Measurements from ENCODE around the gene XPO4.

XPO4 gene

GRCh38 chr13:20924758-20925394 is 22.3 kb upstream of the XPO4 start:
- TF ChIP-seq CTCF (IDR thresholded peaks at IDR 0.05), result peak; percentile 77

GRCh38 chr13:20923272-20923671 is 20.7 kb upstream of the XPO4 start:
- TF ChIP-seq CTCF (IDR thresholded peaks at IDR 0.05), result no peak

- TF ChIP-seq CTCF (IDR thresholded peaks at IDR 0.05), result no peak
These were observed 19.0 kb upstream of the XPO4 start for GRCh38 chr13:20921572-20921971.

- no peak for TF ChIP-seq CTCF (IDR thresholded peaks at IDR 0.05)
These were observed 8.5 kb upstream of the XPO4 start for GRCh38 chr13:20911037-20911436.

- TF ChIP-seq CTCF (IDR thresholded peaks at IDR 0.05), result no peak
These were observed 6.4 kb upstream of the XPO4 start for GRCh38 chr13:20908714-20909497.

- no peak for TF ChIP-seq CTCF (IDR thresholded peaks at IDR 0.05)
These were observed 2.4 kb upstream of the XPO4 start for GRCh38 chr13:20904908-20905307.

GRCh38 chr13:20903164-20903475 is 574 bp upstream of the XPO4 start:
- no peak for TF ChIP-seq CTCF (IDR thresholded peaks at IDR 0.05)
